GM19452 (cell line): ENCODE data around the gene ATP10A.

Experiments used
- ATAC-seq: cut with Tn5 transposase; IDR thresholded peaks from one replicate; pipeline ENCODE4 v1.9.1; 2021; ENCODE audit not compliant: unreplicated experiment

Gene ATP10A

GRCh38 chr15:25727116-25727515 is 136.0 kb downstream of the ATP10A start:
- no peak for ATAC-seq

GRCh38 chr15:25725758-25726157 is 137.4 kb downstream of the ATP10A start:
- no peak for ATAC-seq

- ATAC-seq = no peak
These were observed 138.2 kb downstream of the ATP10A start for GRCh38 chr15:25724899-25725298.

- ATAC-seq = no peak
These were observed 141.5 kb downstream of the ATP10A start for GRCh38 chr15:25721605-25721955.

GRCh38 chr15:25719101-25719985 is 143.8 kb downstream of the ATP10A start:
- ATAC-seq = no peak

GRCh38 chr15:25718597-25718996 is 144.5 kb downstream of the ATP10A start:
- no peak for ATAC-seq

GRCh38 chr15:25718169-25718536 is 145.0 kb downstream of the ATP10A start:
- no peak for ATAC-seq

GRCh38 chr15:25717457-25718168 is 145.5 kb downstream of the ATP10A start:
- no peak for ATAC-seq

GRCh38 chr15:25717127-25717456 is 146.0 kb downstream of the ATP10A start:
- ATAC-seq = no peak

- ATAC-seq = no peak
These were observed 146.6 kb downstream of the ATP10A start for GRCh38 chr15:25716414-25717126.

- ATAC-seq = no peak
These were observed 147.4 kb downstream of the ATP10A start for GRCh38 chr15:25715536-25716413.

- ATAC-seq = no peak
These were observed 148.6 kb downstream of the ATP10A start for GRCh38 chr15:25714538-25714840.

- ATAC-seq = no peak
These were observed 149.2 kb downstream of the ATP10A start for GRCh38 chr15:25713736-25714537.

GRCh38 chr15:25712961-25713355 is 150.2 kb downstream of the ATP10A start:
- ATAC-seq = no peak

- no peak for ATAC-seq
These were observed 150.8 kb downstream of the ATP10A start for GRCh38 chr15:25712192-25712960.

- ATAC-seq = no peak
These were observed 151.4 kb downstream of the ATP10A start for GRCh38 chr15:25711691-25712090.

- no peak for ATAC-seq
These were observed 152.0 kb downstream of the ATP10A start for GRCh38 chr15:25711164-25711563.

GRCh38 chr15:25710184-25710583 is 152.9 kb downstream of the ATP10A start:
- ATAC-seq = no peak

GRCh38 chr15:25709437-25710159 is 153.5 kb downstream of the ATP10A start:
- no peak for ATAC-seq
